ENCODE measurements around the gene CLDN4. TPM values are rescaled to one million over a fixed set of nuclear protein-coding genes. Genes with fewer than 3 reads are reported as not detected.
"Not testable (repeated sequence)": the region's sequence is repeated elsewhere in the genome, so short reads cannot be mapped to it uniquely, and the experiment has no call there.

CLDN4 gene, protein sequence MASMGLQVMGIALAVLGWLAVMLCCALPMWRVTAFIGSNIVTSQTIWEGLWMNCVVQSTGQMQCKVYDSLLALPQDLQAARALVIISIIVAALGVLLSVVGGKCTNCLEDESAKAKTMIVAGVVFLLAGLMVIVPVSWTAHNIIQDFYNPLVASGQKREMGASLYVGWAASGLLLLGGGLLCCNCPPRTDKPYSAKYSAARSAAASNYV
- total RNA-seq: under 0.01 and 0.25 TPM in 2 replicates

DNA sequence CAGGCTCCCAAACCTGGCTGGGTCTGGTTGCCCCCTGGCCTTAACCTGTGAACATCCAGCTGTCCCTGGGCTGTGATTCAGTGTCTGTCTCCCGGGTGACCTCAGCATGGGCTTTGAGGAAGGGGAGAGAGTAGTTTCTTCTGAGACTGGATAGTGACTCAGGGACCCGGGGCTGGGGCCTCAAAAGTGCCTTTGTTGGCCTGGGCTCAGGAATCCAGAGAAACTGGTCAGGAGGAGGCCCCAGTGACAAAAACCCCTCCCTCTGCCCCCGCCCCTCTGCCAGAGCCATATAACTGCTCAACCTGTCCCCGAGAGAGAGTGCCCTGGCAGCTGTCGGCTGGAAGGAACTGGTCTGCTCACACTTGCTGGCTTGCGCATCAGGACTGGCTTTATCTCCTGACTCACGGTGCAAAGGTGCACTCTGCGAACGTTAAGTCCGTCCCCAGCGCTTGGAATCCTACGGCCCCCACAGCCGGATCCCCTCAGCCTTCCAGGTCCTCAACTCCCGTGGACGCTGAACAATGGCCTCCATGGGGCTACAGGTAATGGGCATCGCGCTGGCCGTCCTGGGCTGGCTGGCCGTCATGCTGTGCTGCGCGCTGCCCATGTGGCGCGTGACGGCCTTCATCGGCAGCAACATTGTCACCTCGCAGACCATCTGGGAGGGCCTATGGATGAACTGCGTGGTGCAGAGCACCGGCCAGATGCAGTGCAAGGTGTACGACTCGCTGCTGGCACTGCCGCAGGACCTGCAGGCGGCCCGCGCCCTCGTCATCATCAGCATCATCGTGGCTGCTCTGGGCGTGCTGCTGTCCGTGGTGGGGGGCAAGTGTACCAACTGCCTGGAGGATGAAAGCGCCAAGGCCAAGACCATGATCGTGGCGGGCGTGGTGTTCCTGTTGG is at the start of gene CLDN4:
Gene CLDN4 (plus strand): TSS at position 316 of the 903 bp plus-strand sequence. CDS start 206 bp downstream, at position 522.
- DNase-seq (ENCODE audit: low read depth in 2 of 2): no peak

DNA sequence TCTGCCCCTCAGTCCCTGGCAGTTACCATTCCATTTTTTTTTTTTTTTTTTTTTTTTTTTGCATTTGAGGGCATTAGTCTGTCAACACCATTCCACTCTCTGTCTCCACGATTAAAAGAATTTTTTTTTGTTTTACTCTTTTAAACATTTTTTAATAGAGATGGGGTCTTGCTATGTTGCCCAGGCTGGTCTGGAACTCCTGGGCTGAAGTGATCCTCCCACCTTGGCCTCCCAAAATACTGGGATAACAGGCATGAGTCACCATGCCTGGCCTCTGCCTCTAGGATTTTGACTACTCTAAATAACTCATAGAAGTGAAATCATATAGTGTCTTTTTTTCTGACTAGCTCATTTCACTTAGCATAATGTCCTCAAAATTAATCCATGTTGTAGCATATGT is 44.2 kb upstream of the CLDN4 start:
- DNase-seq (ENCODE audit: low read depth in 2 of 2): no peak

- DNase-seq (ENCODE audit: low read depth in 2 of 2): not testable (repeated sequence)
These were observed 43.1 kb upstream of the CLDN4 start for GRCh38 chr7:73787786-73788048.

DNA sequence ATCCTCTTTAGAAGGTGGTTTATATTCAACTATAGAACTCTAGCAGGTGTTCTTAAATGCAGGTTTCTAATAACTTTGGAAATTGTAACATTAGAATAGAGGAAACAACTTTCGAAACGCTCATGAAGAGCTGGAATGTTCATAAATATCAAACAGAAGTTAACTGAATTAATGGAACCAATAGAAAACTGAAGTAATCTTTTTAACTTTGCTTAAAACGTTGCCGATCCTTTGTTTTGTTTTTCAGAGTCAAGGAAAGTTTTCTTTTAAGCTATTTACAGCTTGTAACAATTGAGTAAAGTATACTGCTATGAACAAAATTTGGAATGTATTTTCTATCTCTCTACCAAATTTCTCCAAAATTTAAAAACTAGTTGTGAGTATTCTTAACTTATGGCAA is 41.7 kb upstream of the CLDN4 start:
- no peak for DNase-seq (ENCODE audit: low read depth in 2 of 2)

DNA sequence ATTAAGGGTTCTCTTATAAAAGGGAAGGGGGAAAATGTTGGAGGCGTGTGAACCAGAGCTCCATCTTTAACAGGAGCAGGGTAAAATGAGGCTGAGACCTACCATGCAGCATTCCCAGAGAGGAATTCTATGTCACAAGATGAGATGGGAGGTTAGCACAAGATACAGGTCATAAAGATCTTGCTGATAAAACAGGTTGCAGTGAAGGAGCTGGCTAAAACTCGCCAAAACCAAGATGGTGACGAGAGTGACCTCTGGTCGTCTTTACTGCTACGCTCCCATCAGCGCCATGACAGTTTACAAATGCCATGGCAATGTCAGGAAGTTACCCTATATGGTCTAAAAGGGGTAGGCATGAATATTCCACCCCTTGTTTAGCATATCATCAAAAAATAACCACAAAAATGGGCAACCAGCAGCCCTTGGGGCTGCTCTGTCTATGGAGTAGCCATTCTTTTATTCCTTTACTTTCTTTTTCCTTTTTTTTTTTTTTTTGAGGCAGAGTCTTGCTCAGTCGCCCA is 39.6 kb upstream of the CLDN4 start:
- DNase-seq (ENCODE audit: low read depth in 2 of 2): not testable (repeated sequence)

DNA sequence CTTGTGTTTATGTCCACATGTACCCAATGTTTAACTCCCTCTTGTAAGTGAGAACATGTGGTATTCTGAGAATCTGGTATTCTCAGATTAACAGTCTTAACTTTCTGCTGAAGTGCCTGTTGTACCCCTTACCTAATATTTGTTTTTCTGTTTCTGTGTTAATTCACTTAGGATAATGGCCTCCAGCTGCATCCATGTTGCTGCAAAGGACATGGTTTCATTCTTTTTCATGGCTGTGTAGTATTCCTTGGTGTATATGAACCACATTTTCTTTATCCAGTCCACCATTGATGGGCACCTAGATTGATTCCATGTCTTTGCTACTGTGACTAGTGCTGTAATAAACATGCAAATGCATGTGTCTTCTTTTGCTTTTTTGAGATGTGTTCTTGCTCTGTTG is 35.6 kb upstream of the CLDN4 start:
- not testable (repeated sequence) for DNase-seq (ENCODE audit: low read depth in 2 of 2)

DNA sequence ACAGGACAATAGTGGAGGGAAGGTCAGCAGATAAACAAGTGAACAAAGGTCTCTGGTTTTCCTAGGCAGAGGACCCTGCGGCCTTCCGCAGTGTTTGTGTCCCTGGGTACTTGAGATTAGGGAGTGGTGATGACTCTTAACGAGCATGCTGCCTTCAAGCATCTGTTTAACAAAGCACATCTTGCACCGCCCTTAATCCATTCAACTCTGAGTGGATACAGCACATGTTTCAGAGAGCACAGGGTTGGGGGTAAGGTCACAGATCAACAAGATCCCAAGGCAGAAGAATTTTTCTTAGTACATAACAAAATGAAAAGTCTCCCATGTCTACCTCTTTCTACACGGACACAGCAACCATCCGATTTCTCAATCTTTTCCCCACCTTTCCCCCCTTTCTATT is 34.1 kb upstream of the CLDN4 start:
- DNase-seq (ENCODE audit: low read depth in 2 of 2): not testable (repeated sequence)

DNA sequence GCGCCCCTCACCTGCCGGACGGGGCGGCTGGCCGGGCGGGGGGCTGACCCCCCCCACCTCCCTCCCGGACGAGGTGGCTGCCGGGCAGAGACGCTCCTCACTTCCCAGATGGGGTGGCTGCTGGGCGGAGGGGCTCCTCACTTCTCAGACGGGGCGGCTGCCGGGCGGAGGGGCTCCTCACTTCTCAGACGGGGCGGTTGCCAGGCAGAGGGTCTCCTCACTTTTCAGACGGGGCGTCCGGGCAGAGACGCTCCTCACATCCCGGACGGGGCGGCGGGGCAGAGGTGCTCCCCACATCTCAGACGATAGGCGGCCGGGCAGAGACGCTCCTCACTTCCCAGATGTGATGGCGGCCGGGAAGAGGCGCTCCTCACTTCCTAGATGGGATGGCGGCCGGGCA is 33.6 kb upstream of the CLDN4 start:
- not testable (repeated sequence) for DNase-seq (ENCODE audit: low read depth in 2 of 2)

- DNase-seq (ENCODE audit: low read depth in 2 of 2): peak in 1 of 2 donors; percentile 52
These were observed 31.3 kb upstream of the CLDN4 start for GRCh38 chr7:73799282-73800141.

DNA sequence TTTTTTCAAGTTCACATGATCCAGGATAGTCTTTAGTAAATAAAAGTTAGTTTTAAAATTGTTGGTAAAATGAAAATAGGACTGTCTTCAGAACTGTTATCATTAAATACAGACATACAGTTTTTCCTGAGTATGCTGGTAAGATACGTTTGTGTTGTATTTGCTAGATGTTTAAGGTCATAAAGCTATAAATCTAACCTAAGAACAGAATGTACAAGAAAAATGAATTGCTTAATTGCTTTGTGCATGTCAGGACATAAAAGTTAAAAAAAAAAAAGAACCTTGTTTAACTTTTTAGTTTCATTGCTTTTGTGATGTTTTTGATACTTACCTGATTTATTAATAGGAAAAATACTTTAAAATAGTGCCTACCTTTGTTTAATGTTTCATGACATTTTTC is 29.2 kb upstream of the CLDN4 start:
- no peak for DNase-seq (ENCODE audit: low read depth in 2 of 2)

DNA sequence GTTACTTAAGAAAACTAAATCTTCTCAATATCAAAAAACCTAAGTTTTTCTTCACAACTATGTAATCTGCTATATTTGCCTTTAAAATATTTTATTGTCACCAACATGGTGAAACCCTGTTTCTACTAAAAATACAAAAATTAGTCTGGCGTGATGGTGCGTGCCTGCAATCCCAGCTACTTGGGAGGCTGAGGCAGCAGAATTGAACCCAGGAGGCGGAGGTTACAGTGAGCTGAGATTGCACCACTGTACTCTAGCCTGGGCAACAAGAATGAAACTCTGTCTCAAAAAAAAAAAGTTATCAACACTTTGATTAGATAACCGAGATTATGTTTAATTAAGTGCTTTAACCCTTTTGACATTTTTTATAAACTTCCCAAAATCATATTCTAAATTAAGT is 28.3 kb upstream of the CLDN4 start:
- DNase-seq (ENCODE audit: low read depth in 2 of 2): no peak

GRCh38 chr7:73809467-73809951 is 21.3 kb upstream of the CLDN4 start:
- no peak for DNase-seq (ENCODE audit: low read depth in 2 of 2)

DNA sequence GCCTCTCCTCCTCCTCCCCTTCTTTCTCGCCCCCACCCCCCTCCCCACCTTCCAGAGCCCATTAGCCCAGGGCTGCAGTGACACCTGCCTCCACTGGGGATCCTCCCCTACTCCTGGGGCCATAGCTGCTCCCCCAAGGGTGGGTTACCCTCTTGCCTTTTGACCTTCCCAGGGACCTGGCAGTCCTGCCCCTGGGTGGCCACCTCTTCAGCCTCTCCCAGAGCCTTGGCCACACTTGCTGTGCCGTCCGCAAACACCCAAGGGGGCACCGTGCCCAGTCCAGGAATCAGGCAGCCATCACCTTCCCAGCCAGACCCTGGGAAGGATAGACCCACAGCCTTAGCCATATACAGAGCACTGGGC is 19.8 kb upstream of the CLDN4 start:
- DNase-seq (ENCODE audit: low read depth in 2 of 2): no peak

GRCh38 chr7:73811760-73812168 is 19.0 kb upstream of the CLDN4 start:
- peak in 1 of 2 donors; percentile 63 for DNase-seq (ENCODE audit: low read depth in 2 of 2)

DNA sequence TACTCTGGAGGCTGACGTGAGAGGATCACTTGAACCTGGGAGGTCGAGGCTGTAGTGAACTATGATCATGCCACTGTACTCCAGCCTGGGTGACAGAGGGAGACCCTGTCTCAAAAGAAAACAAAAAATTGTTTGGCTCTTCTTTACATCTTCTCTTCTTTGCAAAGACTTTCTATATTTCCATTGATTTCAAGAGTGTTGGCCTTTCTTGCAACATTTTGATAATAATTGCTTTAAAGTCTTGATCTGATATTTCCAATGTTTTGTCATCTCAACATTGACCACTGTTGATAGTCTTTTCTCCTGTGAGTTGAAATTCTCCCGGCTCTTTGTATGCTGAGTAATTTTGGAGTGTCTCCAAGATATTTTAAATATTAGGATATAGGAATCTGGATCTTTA is 17.8 kb upstream of the CLDN4 start:
- no peak for DNase-seq (ENCODE audit: low read depth in 2 of 2)

DNA sequence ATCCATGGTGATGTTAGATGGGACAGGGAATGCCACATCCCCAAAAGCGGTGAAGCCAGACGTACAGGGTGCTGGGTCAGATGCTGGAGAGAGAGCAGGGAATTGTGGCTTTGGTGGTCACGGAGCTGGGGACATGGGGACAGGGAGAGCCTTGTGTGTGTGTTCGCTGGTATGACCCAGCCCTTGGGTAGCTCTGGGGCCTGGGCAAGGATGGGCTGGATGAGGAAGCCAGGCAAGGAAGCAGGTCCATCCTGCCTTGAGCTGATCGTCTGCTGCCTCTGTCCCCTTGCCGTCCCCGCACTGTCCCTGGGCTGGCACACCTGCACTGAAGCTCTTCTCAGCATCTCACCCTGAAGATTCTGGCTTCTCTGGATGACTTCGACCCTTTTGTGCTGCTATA is 15.4 kb upstream of the CLDN4 start:
- no peak for DNase-seq (ENCODE audit: low read depth in 2 of 2)

- DNase-seq (ENCODE audit: low read depth in 2 of 2): no peak
These were observed 13.7 kb upstream of the CLDN4 start for GRCh38 chr7:73817121-73817520.

- no peak for DNase-seq (ENCODE audit: low read depth in 2 of 2)
These were observed 10.8 kb upstream of the CLDN4 start for GRCh38 chr7:73820013-73820412.

DNA sequence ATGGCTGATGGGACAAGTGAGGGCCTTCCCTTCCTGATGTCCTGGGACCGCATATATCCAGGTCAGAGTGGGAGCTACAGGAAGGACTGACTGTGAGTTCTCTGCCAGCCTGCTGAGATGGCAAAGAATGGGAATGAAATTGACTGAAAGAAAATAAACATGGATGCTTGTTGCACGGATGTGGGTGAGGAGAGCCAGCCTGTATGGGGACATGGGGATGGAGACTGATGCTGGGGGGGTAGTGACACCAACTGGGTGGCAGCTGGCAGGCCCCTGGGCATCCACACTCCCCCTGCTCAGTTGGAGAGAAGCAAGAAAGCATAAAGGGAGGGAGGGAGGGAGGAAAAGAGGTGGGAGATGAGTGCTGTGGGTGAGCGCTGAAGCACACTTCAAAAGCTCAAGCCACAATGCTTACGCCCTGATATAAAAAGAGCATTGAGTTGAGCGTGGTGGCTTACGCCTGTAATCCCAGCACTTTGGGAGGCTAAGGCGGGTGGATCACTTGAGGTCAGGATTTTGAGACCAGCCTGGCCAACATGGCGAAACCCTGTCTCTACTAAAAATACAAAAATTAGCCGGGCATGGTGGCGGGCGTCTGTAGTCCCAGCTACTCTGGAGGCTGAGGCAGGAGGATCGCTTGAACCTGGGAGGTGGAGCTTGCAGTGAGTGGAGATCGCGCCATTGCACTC is 9.1 kb upstream of the CLDN4 start:
- DNase-seq (ENCODE audit: low read depth in 2 of 2): not testable (repeated sequence)

DNA sequence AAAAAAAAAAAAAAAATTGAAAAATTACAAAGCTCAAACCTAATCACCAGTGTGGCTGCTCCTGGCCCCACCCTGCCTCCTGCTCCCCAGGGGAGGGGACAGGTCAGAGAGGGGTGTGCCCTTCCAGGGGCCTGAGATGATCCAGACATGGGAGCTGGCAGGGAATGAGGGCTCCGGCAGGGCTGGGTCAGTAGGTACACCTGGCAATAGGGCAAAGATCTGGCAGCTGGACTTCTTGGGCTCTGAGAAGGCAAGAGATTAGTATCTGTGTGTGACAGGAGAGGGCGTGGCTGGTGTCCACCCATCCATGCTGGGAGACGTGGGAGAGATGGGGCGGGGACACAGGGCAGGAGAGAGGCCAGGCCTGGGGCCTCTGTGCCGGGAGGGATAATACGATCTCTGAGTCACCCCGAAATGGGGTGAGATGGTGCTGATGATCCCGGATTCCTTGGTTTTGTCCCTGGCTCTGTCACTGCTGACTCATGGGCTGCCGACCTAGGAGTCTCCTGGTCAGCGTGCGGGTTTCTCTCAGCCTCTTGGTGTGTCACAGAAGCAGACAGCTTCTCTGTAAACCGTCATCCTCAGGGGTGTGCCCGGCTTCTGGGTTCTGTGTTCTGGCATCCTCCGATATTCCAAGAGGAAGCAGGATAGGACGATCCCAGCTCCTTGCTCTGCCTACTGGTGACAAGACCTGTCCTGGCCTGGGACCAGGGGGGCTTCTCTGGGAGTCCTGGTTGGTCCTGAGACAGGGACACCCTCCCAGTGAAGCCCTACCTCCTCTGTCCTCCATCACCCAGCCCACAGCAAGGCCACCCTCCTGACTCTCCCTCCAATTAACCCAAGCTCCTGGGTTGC is 8.2 kb upstream of the CLDN4 start:
- peak in 1 of 2 donors; percentile 68 for DNase-seq (ENCODE audit: low read depth in 2 of 2)

Measured in dermis microvascular lymphatic vessel endothelial cell (primary cell).